GM23248 (cell line): ENCODE results near the gene TIMP3. TPM values are rescaled to one million over a fixed set of nuclear protein-coding genes. Genes with fewer than 3 reads are reported as not detected.
"Not testable (repeated sequence)": the region's sequence is repeated elsewhere in the genome, so short reads cannot be mapped to it uniquely, and the experiment has no call there.

Experiments used
- DNase-seq: peaks from one replicate; pipeline ENCODE4 v3.0.0-alpha.2; 2015
- H2AFZ ChIP-seq: fragments of 200-600 bp; sonication (generic); 2 replicates; pipeline ENCODE4 v1.6.1; 2016; ENCODE audit warnings: antibody characterized with exemption
- H3F3A ChIP-seq: fragments of 200-600 bp; sonication (generic); 2 replicates; pipeline ENCODE4 v1.6.1; 2016; ENCODE audit warnings: mild to moderate bottlenecking, antibody characterized with exemption, mixed run types; ENCODE audit not compliant: insufficient read depth
- H3K27ac ChIP-seq: fragments of 200-600 bp; sonication (generic); 2 replicates; pipeline ENCODE4 v1.5.1; 2016; ENCODE audit warnings: mild to moderate bottlenecking
- H3K27me3 ChIP-seq: fragments of 200-600 bp; sonication (generic); replicated peaks from 2 replicates; pipeline ENCODE4 v1.6.1; 2016; ENCODE audit warnings: mild to moderate bottlenecking; ENCODE audit not compliant: insufficient read depth
- H3K36me3 ChIP-seq: fragments of 200-600 bp; sonication (generic); 2 replicates; pipeline ENCODE4 v1.6.1; 2016; ENCODE audit warnings: low read depth, mild to moderate bottlenecking
- H3K4me1 ChIP-seq: fragments of 200-600 bp; sonication (generic); 2 replicates; pipeline ENCODE4 v1.6.1; 2016; ENCODE audit warnings: mild to moderate bottlenecking; ENCODE audit not compliant: insufficient read depth
- H3K4me2 ChIP-seq: fragments of 200-600 bp; sonication (generic); one replicate; pipeline ENCODE4 v1.6.1; 2016; ENCODE audit warnings: mild to moderate bottlenecking; ENCODE audit not compliant: unreplicated experiment
- H3K4me3 ChIP-seq: fragments of 200-600 bp; sonication (generic); 2 replicates; pipeline ENCODE4 v1.5.1; 2016; ENCODE audit warnings: mild to moderate bottlenecking
- H3K79me2 ChIP-seq: fragments of 200-600 bp; sonication (generic); 2 replicates; pipeline ENCODE4 v1.6.1; 2016; ENCODE audit warnings: mild to moderate bottlenecking; ENCODE audit not compliant: insufficient read depth
- H3K9ac ChIP-seq: fragments of 200-600 bp; sonication (generic); 2 replicates; pipeline ENCODE4 v1.6.1; 2016; ENCODE audit warnings: mild to moderate bottlenecking
- H3K9me2 ChIP-seq: fragments of 200-600 bp; sonication (generic); 2 replicates; pipeline ENCODE4 v1.6.1; 2016; ENCODE audit warnings: mixed run types, mild to moderate bottlenecking, moderate library complexity; ENCODE audit not compliant: insufficient read depth
- H3K9me3 ChIP-seq: fragments of 200-600 bp; sonication (generic); one replicate; pipeline ENCODE4 v1.6.1; 2017; ENCODE audit warnings: low read depth
- H4K20me1 ChIP-seq: fragments of 200-600 bp; sonication (generic); 2 replicates; pipeline ENCODE4 v1.6.0; 2016; ENCODE audit not compliant: insufficient read depth
- EZH2 ChIP-seq: fragments of 200-600 bp; sonication (generic); IDR thresholded peaks from 2 replicates; pipeline ENCODE4 v1.6.1; 2018; ENCODE audit warnings: antibody characterized with exemption, mild to moderate bottlenecking; ENCODE audit not compliant: insufficient read depth, poor library complexity, severe bottlenecking
- EZH2phosphoT487 ChIP-seq: fragments of 200-600 bp; sonication (generic); IDR thresholded peaks from 2 replicates; pipeline ENCODE4 v1.6.1; 2018; ENCODE audit warnings: antibody characterized with exemption, moderate library complexity, mild to moderate bottlenecking, low read depth; ENCODE audit not compliant: insufficient read depth
- WGBS, 2 experiments: methylation state at CpG; one replicate each; pipeline ENCODE4 v1.1.6; 2015 to 2017; ENCODE audit warnings: low lambda C conversion rate in 2 of 2, low coverage in 1 of 2; ENCODE audit errors: missing lambda C conversion rate in 2 of 2; 5-methylcytosine and 5-hydroxymethylcytosine counted together
- in situ Hi-C: fragments of 300-500 bp; cut with MboI; formaldehyde crosslinking; loops from 2 replicates; pipeline ENCODE4 v1.15.0; 2020
- polyA plus RNA-seq: library from polyadenylated mRNA; unstranded; fragments of >200 nt; fragmentation: Nextera tagmentation; extraction: Ambion mirVana; gene quantifications from 2 replicates; pipeline ENCODE4 v1.2.1, GENCODE V29; 2016
- total RNA-seq: library from RNA; depleted of rRNA; stranded (reverse); fragments of >200 nt; shearing (Covaris generic); gene quantifications from 2 replicates; pipeline ENCODE4 v1.2.3, GENCODE V29; 2014

TIMP3 gene
- total and polyA plus RNA-seq, 2 experiments from 2014 or later = 1,254 to 1,465 TPM

GRCh38 chr22:32754413-32755041 lies 47.0 kb upstream of the TIMP3 start:
- DNase-seq = peak; percentile 70
- H3K36me3 ChIP-seq = no peaks in the 10 kb centered on the region
- H3K4me2 ChIP-seq = peak overlapping the region; percentile 43
- H3K4me3 ChIP-seq = no peak overlapping the region
- no peaks in the 10 kb centered on the region for H3K79me2 ChIP-seq
- no peaks in the 10 kb centered on the region for H3K9me3 ChIP-seq
- no peak overlapping the region for H3K9ac ChIP-seq
- no peaks in the 10 kb centered on the region for H3K9me2 ChIP-seq
- no peak overlapping the region for H3K27ac ChIP-seq
- no peak overlapping the region for H2AFZ ChIP-seq
- H3F3A ChIP-seq = peaks cover 8% of the 10 kb centered on the region; the same call in 1 of the 2 replicates
- no peaks in the 10 kb centered on the region for H4K20me1 ChIP-seq
- in situ Hi-C loops = no loop called here
- 68 to 75% methylated on average over 6 of the region's 6 CpGs for WGBS, 2 experiments
- TF ChIP-seq EZH2 (no peak), EZH2phosphoT487 (no peak)
- no peaks in the 10 kb centered on the region for H3K27me3 ChIP-seq
- H3K4me1 ChIP-seq = peaks cover 17% of the 10 kb centered on the region

GRCh38 chr22:32757086-32757762 lies 44.3 kb upstream of the TIMP3 start:
- in situ Hi-C loops, H3K9me2 ChIP-seq, H3K79me2 ChIP-seq, H3K27me3 ChIP-seq, H3K27ac ChIP-seq, DNase-seq, H3F3A ChIP-seq, H2AFZ ChIP-seq, H3K9ac ChIP-seq, H4K20me1 ChIP-seq, H3K36me3 ChIP-seq, H3K4me2 ChIP-seq, H3K4me3 ChIP-seq, H3K9me3 ChIP-seq: not testable (repeated sequence)
- peaks cover 25% of the 10 kb centered on the region for H3K4me1 ChIP-seq
- WGBS, 2 experiments = 93 to 98% methylated on average over 14 of the region's 14 CpGs

- Histone ChIP-seq H3K4me2 (no peak overlapping the region), H2AFZ (no peak overlapping the region), H3K79me2 (no peaks in the 10 kb centered on the region), H3K27me3 (no peaks in the 10 kb centered on the region), H3F3A (no peaks in the 10 kb centered on the region), H3K4me1 (peaks cover 17% of the 10 kb centered on the region), H4K20me1 (no peaks in the 10 kb centered on the region), H3K9me3 (no peaks in the 10 kb centered on the region), H3K9ac (no peak overlapping the region), H3K27ac (no peak overlapping the region), H3K36me3 (no peaks in the 10 kb centered on the region), H3K9me2 (no peaks in the 10 kb centered on the region), H3K4me3 (no peak overlapping the region)
- TF ChIP-seq EZH2 (no peak), EZH2phosphoT487 (no peak)
- in situ Hi-C loops = no loop called here
- DNase-seq = peak; percentile 22
- 65 to 68% methylated on average over 3 of the region's 3 CpGs for WGBS, 2 experiments
Measured at GRCh38 chr22:32758866-32759385, 42.6 kb upstream of the TIMP3 start.

- Histone ChIP-seq H3K79me2 (no peaks in the 10 kb centered on the region), H3K27me3 (no peaks in the 10 kb centered on the region), H3K4me1 (peaks cover 20% of the 10 kb centered on the region), H3F3A (peaks cover 4% of the 10 kb centered on the region; the same call in 1 of the 2 replicates), H3K9ac (no peak overlapping the region), H2AFZ (no peak overlapping the region), H3K27ac (no peak overlapping the region), H3K9me3 (no peaks in the 10 kb centered on the region), H3K4me2 (no peak overlapping the region), H3K4me3 (no peak overlapping the region), H3K36me3 (no peaks in the 10 kb centered on the region), H3K9me2 (no peaks in the 10 kb centered on the region), H4K20me1 (no peaks in the 10 kb centered on the region)
- WGBS, 2 experiments = 79 to 87% methylated on average over 6 of the region's 6 CpGs
- no peak for DNase-seq
- in situ Hi-C loops = no loop called here
- no peak for TF ChIP-seq EZH2phosphoT487
- TF ChIP-seq EZH2 = no peak
Measured at GRCh38 chr22:32760396-32760795, 41.1 kb upstream of the TIMP3 start.
